ENCODE data around the gene RAB13. TPM values are rescaled to one million over a fixed set of nuclear protein-coding genes. Genes with fewer than 3 reads are reported as not detected.

Gene RAB13
- total RNA-seq, 1 experiment from 2014 or later = 122 TPM

DNA sequence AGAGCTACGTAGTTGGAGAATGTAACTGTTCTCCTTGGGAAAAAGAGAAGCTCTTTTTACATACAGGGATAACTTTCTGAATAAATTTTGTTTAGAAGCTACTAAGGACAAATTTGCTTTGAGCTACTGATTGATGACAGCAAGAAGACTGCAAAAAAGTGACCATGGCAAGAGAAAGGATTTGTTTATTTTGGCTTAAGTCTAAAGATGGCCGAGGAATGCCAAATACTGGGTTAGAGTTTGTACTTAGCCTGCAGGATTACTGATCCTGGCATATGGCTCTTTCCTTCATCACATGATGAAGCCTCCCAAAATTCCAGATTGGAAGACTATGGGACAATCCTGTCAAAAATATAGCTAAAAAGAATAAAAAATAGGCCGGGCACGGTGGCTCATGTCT is 33.1 kb upstream of the RAB13 start:
- WGBS (ENCODE audit: extremely low coverage, insufficient read length, low lambda C conversion rate) = no CpG with 5 or more reads among the region's 4 CpGs
- Histone ChIP-seq H2BK15ac (ENCODE audit: low read depth, low read length) (no peak overlapping the region), H3K79me2 (ENCODE audit: insufficient read depth, low read length) (no peaks in the 10 kb centered on the region), H4K91ac (ENCODE audit: insufficient read length, low read depth, low read length) (no peak overlapping the region), H4K8ac (replicated peaks; ENCODE audit: insufficient read length, low read depth, low read length) (no peak overlapping the region), H3K4me2 (ENCODE audit: insufficient read depth, insufficient read length, low read length) (no peak overlapping the region), H3K56ac (ENCODE audit: insufficient read length, low read depth, low read length) (no peak overlapping the region), H2AFZ (ENCODE audit: low read length) (no peak overlapping the region), H3K4me1 (ENCODE audit: insufficient read depth, low read length) (no peaks in the 10 kb centered on the region), H4K20me1 (ENCODE audit: control insufficient read depth, insufficient read depth, insufficient read length) (no peaks in the 10 kb centered on the region), H2BK12ac (ENCODE audit: insufficient read length, low read depth, low read length) (no peak overlapping the region), H2AK5ac (ENCODE audit: insufficient read length, low read length) (no peak overlapping the region), H3K9me3 (ENCODE audit: control insufficient read depth, low read depth, low read length) (no peaks in the 10 kb centered on the region), H3K27me3 (ENCODE audit: insufficient read depth, low read length) (no peaks in the 10 kb centered on the region), H3K79me1 (ENCODE audit: insufficient read depth, low read depth, low read length, poor library complexity, severe bottlenecking) (no peaks in the 10 kb centered on the region), H3T11ph (ENCODE audit: low read length) (no peak overlapping the region), H3K14ac (ENCODE audit: insufficient read depth, low read length) (no peak overlapping the region), H3K23me2 (ENCODE audit: insufficient read length, low read depth, low read length, poor library complexity, severe bottlenecking) (no peaks in the 10 kb centered on the region), H2BK120ac (ENCODE audit: low read depth, low read length, poor library complexity, severe bottlenecking) (no peak overlapping the region), H4K5ac (ENCODE audit: insufficient read length, low read depth, low read length) (no peak overlapping the region), H3K23ac (ENCODE audit: insufficient read length, low read depth, low read length) (no peak overlapping the region), H3K4ac (ENCODE audit: low read depth, low read length) (no peak overlapping the region), H2BK20ac (ENCODE audit: low read depth, low read length, poor library complexity, severe bottlenecking) (no peak overlapping the region), H3K18ac (ENCODE audit: insufficient read length, low read depth, low read length) (no peak overlapping the region), H3K9ac (ENCODE audit: extremely low read depth, insufficient read length, low read length) (no peak overlapping the region), H2BK5ac (ENCODE audit: insufficient read length, low read length) (no peak overlapping the region), H3K27ac (ENCODE audit: insufficient read length, low read depth, low read length) (no peak overlapping the region)
- H3K36me3 Mint-ChIP-seq (ENCODE audit: insufficient read depth in 1 of 3, low read depth in 3 of 3) = no peaks in the 10 kb centered on the region
- H3K4me1 Mint-ChIP-seq = no peaks in the 10 kb centered on the region
- no peak for DNase-seq
- no peaks in the 10 kb centered on the region for H3K9me3 Mint-ChIP-seq
- H3K27ac Mint-ChIP-seq = no peak overlapping the region
- TF ChIP-seq CTCF (conservative IDR thresholded peaks at IDR 0.05) = no peak
- H3K4me3 Mint-ChIP-seq = no peak overlapping the region
- H3K27me3 Mint-ChIP-seq (ENCODE audit: low read depth) = no peaks in the 10 kb centered on the region

All from H9 (cell line).